Peyer's patch (tissue), 4 donors: Measurements from ENCODE around the gene RHBG.

Experiments
- POLR2A ChIP-seq, 2 donors: fragments of 450-650 bp; IDR thresholded peaks; one replicate each; pipeline ENCODE4 v1.5.1; 2017; ENCODE audit warnings: antibody characterized with exemption in 2 of 2, mild to moderate bottlenecking in 2 of 2, moderate library complexity in 2 of 2
- TF ChIP-seq, protein P1 (sequence below), 6 experiments: fragments of 450-650 bp in 4 of 6; fragments of 200-600 bp in 2 of 6; sonication (generic) in 1 of 6; IDR thresholded peaks; one replicate each; pipeline ENCODE4 v1.5.1; 2017 to 2019; ENCODE audit warnings: antibody characterized with exemption in 6 of 6, mild to moderate bottlenecking in 3 of 6, moderate library complexity in 1 of 6

- TF ChIP-seq, protein P1, sequence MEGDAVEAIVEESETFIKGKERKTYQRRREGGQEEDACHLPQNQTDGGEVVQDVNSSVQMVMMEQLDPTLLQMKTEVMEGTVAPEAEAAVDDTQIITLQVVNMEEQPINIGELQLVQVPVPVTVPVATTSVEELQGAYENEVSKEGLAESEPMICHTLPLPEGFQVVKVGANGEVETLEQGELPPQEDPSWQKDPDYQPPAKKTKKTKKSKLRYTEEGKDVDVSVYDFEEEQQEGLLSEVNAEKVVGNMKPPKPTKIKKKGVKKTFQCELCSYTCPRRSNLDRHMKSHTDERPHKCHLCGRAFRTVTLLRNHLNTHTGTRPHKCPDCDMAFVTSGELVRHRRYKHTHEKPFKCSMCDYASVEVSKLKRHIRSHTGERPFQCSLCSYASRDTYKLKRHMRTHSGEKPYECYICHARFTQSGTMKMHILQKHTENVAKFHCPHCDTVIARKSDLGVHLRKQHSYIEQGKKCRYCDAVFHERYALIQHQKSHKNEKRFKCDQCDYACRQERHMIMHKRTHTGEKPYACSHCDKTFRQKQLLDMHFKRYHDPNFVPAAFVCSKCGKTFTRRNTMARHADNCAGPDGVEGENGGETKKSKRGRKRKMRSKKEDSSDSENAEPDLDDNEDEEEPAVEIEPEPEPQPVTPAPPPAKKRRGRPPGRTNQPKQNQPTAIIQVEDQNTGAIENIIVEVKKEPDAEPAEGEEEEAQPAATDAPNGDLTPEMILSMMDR (IDR thresholded peaks at IDR 0.05): no peak
- TF ChIP-seq POLR2A (IDR thresholded peaks at IDR 0.05): no peak
These were observed 43.8 kb downstream of the RHBG start for GRCh38 chr1:156412653-156413321.
